Measurements from ENCODE around the gene NDUFB8. TPM values are rescaled to one million over a fixed set of nuclear protein-coding genes. Genes with fewer than 3 reads are reported as not detected.
A peak's percentile ranks its signal among the peaks of the same experiment; 100 is the strongest.
"Not testable (repeated sequence)": the region's sequence is repeated elsewhere in the genome, so short reads cannot be mapped to it uniquely, and the experiment has no call there.

Gene NDUFB8
- polyA plus RNA-seq (2012; ENCODE audit: insufficient read depth, insufficient read length, low read depth), result 253 TPM

GRCh38 chr10:100529475-100530298 lies at the start of gene NDUFB8:
TSS of gene NDUFB8 (minus strand) at chr10:100529871. CDS start at chr10:100529851, 20 bp downstream.
- Histone ChIP-seq H3K4me1 (peaks cover 3% of the 10 kb centered on the region; the same call in 1 of the 2 replicates), H3K36me3 (peaks cover 34% of the 10 kb centered on the region), H3K27me3 (no peaks in the 10 kb centered on the region), H3K4me3 (ENCODE audit: low read depth, low read length) (peak within 1 kb of the TSS; percentile 88), H3K9me3 (no peaks in the 10 kb centered on the region)
- TF ChIP-seq CTCF (IDR thresholded peaks at IDR 0.05; ENCODE audit: low read depth, low read length), result no peak
- peak; percentile 87 for DNase-seq

- no peaks in the 10 kb centered on the region for H3K9me3 ChIP-seq
- TF ChIP-seq CTCF (IDR thresholded peaks at IDR 0.05; ENCODE audit: low read depth, low read length), result no peak
- H3K4me1 ChIP-seq, result no peaks in the 10 kb centered on the region
- peaks cover 10% of the 10 kb centered on the region for H3K27me3 ChIP-seq
- H3K36me3 ChIP-seq, result no peaks in the 10 kb centered on the region
- no peak overlapping the region for H3K4me3 ChIP-seq (ENCODE audit: low read depth, low read length)
- DNase-seq, result no peak
Observed at GRCh38 chr10:100576282-100576635, 46.6 kb upstream of the NDUFB8 start.

- Histone ChIP-seq H3K36me3 (no peaks in the 10 kb centered on the region), H3K27me3 (peaks cover 10% of the 10 kb centered on the region), H3K9me3 (no peaks in the 10 kb centered on the region), H3K4me3 (ENCODE audit: low read depth, low read length) (no peak overlapping the region), H3K4me1 (no peaks in the 10 kb centered on the region)
- DNase-seq, result no peak
- TF ChIP-seq CTCF (IDR thresholded peaks at IDR 0.05; ENCODE audit: low read depth, low read length), result no peak
Observed at GRCh38 chr10:100575585-100576281, 46.1 kb upstream of the NDUFB8 start.

- not testable (repeated sequence) for H3K4me1 ChIP-seq; H3K36me3 ChIP-seq; H3K4me3 ChIP-seq (ENCODE audit: low read depth, low read length); DNase-seq; H3K27me3 ChIP-seq; H3K9me3 ChIP-seq
Observed at GRCh38 chr10:100575146-100575545, 45.5 kb upstream of the NDUFB8 start.

GRCh38 chr10:100571084-100571856 lies 41.6 kb upstream of the NDUFB8 start:
- no peak overlapping the region for H3K4me3 ChIP-seq (ENCODE audit: low read depth, low read length)
- no peaks in the 10 kb centered on the region for H3K4me1 ChIP-seq
- no peak for TF ChIP-seq CTCF (IDR thresholded peaks at IDR 0.05; ENCODE audit: low read depth, low read length)
- H3K36me3 ChIP-seq, result no peaks in the 10 kb centered on the region
- DNase-seq, result no peak
- H3K9me3 ChIP-seq, result no peaks in the 10 kb centered on the region
- H3K27me3 ChIP-seq, result no peaks in the 10 kb centered on the region; the same call in 1 of the 2 replicates

GRCh38 chr10:100570506-100570905 lies 40.8 kb upstream of the NDUFB8 start:
- no peak for TF ChIP-seq CTCF (IDR thresholded peaks at IDR 0.05; ENCODE audit: low read depth, low read length)
- H3K4me1 ChIP-seq, result no peaks in the 10 kb centered on the region
- H3K27me3 ChIP-seq, result no peaks in the 10 kb centered on the region; the same call in 1 of the 2 replicates
- no peak overlapping the region for H3K4me3 ChIP-seq (ENCODE audit: low read depth, low read length)
- DNase-seq, result no peak
- no peaks in the 10 kb centered on the region for H3K36me3 ChIP-seq
- H3K9me3 ChIP-seq, result no peaks in the 10 kb centered on the region
